HG02798 (cell line): ENCODE data around the gene CDC42SE2.
A peak's percentile ranks its signal among the peaks of the same experiment; 100 is the strongest.
"Not testable (repeated sequence)": the region's sequence is repeated elsewhere in the genome, so short reads cannot be mapped to it uniquely, and the experiment has no call there.

ENCODE experiments used
- ATAC-seq: cut with Tn5 transposase; IDR thresholded peaks from one replicate; pipeline ENCODE4 v1.9.1; 2021; ENCODE audit warnings: mild to moderate bottlenecking; ENCODE audit not compliant: unreplicated experiment, poor library complexity

CDC42SE2 gene

DNA sequence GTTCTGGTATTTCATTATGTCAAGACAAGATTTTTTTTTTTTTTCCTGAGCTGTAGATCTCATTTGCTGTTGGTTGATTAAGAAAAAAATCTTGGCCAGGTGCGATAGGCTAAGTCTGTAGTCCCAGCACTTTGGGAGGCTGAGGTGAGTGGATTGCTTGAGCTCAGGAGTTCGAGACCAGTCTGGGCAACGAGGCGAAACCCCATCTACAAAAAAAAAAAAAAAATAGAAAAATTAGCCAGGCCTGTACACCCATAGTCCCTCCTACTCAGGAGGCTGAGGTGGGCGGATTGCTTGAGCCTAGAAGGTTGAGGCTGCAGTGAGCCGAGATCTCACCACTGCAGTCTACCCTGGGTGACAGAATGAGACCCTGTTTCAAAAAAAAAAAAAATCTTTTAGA lies 12.2 kb downstream of the CDC42SE2 start:
- no peak for ATAC-seq

DNA sequence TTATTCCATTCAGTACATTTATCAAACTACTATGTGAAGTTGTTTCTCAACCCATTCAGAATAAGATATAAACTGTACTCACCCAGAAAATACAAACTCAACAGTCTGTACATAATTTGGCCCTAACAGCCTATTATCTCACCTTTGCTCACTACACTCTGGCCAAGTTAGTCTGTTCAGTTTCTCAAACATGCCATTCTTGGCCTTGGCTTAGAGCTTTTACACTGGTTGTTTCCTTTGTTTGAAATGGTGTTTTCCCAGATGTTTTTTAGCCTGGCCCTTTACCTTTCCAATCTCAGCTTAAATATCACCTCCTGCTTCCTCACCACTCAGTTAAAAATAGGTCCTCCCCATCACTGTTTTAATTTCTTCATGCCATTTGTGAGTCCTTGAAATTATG lies 13.6 kb downstream of the CDC42SE2 start:
- no peak for ATAC-seq

DNA sequence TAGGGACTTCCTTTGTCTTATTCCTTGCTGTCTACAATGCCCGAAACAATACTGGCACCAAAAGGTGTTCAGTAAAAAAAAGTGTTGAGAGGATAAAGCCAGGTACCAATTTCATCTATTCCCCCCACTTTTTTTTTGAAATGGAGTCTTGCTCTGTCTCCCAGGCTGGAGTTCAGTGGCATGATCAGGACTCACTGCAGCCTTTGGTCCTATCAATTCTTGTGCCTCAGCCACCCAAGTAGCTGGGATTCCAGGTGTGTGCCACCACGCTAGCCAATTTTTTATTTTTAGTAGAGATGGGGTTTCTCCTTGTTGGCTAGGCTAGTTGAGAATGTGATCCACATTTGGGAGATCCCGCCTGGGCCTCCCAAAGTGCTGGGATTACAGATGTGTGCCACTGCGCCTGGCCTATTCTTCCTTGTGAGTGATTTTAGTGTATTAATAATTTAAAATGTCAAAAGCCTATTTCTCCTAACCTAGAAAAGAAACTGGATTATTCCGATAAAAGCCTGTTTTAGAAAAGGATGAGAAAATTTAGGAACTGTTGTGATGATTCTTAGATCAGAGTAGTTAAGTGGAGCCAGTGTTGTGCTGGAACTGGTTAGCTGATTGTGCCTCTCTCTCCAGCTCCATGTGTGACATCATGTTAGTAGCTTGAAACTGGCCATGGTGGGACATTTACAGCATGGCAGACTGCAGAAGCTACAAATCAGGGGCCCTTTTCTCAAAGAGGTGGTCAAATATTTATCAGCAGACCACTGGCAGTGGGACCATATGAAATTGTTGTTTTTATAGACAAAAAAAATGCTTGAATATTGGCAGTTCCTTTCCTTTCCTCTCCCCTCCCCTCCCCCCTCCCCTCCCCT lies 14.3 kb downstream of the CDC42SE2 start:
- no peak for ATAC-seq

DNA sequence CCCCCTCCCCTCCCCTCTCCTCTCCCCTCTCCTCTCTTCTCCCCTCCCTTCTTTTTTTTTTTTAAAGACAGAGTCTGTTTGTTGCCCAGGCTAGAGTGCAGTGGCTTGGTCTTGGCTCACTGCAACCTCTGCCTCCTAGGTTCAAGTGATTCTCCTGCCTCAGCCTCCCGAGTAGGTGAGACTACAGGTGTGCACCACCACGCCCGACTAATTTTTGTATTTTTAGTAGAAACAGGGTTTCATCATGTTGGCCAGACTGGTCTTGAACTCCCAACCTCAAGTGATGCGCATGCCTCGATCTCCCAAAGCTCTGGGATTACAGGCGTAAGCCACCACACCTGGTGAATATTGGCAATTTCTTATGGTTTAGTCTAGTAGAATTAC lies 14.9 kb downstream of the CDC42SE2 start:
- ATAC-seq, result not testable (repeated sequence)

DNA sequence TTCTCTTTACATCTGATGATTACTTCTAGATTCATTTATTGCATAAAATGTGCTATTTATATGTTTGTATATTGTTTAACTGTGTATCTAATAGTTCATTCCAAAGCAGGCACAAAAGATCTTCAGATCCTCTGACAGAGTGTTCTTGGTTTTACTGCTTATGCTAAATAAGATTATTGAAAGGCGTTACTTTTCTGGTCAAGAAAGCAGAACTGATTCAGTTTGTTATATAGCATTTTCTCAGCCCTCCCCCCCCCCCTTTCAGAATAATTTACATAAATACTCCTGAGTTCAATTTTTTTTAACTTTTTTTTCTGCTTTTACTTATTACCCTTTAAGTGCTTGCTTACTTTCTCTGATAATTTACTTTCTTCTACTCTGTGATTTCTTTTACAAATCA lies 15.4 kb downstream of the CDC42SE2 start:
- no peak for ATAC-seq

DNA sequence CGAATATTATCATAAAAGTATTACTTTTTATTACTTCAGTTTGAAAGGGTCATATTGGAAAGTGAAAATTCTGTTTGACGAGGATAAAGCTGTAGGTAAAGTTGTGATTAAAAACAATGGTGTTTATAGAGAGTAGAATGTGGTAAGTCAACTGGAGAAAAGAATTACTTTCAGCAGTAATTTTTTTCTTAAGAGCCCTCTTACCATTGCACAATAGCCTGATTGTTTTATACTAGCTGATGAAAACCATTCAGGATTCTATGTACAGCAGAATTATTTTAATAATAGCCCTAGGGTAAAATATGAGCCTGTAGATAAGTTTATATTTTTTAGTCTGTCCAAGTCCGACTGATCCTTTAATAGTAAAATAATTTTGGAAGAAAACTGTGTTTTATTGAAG lies 16.6 kb downstream of the CDC42SE2 start:
- no peak for ATAC-seq

DNA sequence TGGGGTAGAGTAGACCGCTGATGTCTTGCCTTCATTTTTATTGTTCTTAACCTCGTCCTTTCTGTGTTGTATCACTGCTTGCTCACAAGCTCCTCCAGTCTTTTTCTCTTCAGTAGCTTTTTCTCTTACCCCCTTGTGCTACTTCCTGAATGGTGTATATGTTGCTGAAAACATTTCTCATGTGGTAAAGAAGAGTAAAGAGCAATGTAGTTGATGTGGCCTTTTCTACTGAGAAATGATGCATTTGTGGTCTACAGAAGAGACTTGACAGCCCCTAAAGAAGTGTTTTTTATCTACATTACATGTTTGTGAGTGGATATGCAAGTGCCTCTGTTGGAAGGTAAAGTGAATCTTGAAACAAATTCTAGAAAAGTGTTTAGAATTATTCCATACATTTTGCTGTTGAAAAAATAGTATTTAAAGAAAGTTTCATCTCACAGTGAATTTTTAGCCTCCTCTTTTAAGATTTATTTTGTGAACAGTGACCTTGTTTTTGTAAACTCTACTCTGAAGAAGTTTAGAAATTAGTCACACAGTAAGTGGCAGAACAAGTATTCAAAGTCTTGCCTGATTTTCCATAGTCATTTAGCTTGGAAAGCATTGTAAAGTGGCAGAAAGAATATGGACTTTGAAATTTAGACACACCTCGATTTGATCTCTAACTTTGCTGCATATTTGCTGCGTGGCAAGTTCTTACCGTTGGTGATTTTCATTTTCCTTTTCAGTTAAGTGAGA lies 17.4 kb downstream of the CDC42SE2 start:
- ATAC-seq, result peak; percentile 33

DNA sequence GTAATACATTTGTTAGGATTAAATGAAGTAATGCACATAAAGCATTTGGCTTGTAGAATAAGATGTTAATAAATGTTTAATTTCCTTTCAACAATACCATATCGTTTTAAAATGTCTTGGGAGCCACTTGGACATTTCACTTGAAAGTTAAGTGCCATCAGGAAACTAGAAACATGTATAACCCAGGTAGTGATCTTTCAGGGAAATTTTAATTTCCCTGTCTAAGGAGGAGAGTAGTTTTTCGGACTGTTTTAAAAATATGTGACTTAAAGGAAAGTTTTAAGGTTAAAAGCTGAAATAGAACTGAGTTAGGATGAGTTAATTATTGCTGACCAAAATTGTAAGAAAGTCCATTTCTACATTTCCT lies 18.0 kb downstream of the CDC42SE2 start:
- ATAC-seq, result no peak

DNA sequence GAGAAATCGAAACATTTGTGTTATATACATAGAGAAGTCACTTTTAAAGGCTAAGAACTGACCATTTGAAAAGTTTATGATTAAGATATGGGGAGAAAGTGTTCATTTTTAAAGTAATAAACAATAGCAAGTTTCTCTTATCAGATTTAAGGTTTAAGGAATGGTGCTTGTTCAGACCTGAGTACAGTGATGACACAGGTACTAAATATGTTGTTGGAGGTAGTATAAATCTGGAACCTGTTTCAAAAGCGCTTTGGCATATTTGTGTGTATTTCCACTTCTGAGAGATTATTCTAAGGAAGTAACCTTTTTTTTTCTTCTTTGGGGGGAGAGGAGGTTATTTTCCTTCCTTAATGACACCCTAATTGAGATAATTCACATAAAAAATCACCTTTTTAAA lies 18.4 kb downstream of the CDC42SE2 start:
- ATAC-seq, result no peak

DNA sequence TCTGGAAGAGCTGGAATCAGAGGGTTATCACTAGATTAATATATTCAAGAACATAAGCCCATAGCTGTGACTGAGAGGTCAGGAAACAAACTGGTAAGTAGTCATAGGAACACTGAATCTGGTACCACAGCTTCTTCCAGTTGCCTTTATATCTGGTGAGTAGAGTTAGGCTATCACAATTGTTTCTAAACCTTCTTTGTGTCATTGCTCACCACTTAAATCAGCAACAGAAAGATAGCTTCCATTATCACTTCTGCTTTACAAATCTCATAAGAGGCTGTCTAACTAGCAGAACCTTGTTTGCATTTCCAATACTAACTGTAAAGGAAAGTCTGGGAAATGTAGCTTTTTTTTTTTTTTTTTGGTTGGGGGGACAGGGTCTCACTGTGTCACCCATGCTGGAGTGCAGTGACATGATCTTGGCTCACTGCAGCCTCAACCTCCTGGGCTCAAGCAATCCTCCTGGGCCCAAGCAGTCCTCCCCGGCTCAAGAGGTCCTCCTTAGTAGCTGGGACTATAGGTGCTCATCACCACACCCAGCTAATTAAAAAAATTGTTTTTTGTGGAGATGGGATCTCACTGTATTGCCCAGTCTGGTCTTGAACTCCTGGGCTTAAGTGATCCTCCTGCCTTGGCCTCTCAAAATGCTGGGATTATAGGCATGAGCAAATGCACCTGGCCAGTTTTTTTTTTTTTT lies 22.0 kb downstream of the CDC42SE2 start:
- ATAC-seq, result peak; percentile 29

DNA sequence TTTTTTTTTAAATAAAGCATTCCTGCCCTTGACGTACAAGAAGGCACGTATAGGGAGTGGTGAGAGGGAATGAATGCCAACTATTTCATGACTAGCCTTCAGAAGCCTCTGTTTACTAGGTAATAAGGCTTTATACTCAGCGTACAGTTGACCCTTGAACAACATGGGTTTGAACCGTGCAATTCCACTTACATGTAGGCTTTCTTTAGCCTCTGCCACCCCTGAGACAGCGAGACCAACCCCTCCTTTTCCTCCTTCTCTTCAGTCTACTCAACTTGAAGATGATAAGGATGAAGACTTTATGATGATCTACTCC lies 22.5 kb downstream of the CDC42SE2 start:
- no peak for ATAC-seq

DNA sequence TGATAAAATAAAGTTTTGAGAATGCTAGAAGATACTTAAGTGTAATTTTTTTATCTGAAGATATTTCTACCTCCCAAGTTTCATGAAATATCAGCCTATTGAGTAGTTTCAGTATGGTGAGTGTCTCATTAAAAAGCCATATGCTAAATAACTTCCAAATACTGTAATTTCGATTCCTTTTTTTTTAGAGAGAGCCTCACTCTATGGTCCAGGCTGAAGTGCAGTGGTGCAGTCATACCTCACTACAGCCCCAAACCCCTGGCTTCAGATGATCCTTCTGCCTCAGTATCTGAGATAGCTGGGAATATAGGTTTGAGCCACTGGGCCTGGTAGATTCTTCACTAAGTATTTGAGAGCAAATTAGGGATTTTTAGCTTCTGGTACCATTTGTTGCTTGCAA lies 24.5 kb downstream of the CDC42SE2 start:
- no peak for ATAC-seq

DNA sequence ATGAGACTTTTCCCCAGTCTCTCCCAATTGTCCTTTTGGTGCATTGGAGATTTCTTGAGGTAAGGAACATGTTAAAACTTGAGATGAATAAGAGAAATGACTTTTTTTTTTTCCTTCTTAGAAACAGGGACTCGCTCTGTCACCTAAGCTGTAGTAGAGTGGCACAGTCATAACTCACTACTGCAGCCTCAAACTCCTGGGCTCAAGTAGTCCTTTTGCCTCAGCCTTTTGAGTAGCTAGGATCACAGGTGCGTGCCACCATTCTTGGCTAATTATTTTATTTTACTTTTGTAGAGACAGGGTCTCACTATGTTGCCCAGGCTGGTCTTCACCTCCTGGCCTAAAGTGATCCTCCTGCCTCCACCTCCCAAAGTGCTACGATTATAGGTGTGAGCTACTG lies 25.9 kb downstream of the CDC42SE2 start:
- peak; percentile 59 for ATAC-seq

DNA sequence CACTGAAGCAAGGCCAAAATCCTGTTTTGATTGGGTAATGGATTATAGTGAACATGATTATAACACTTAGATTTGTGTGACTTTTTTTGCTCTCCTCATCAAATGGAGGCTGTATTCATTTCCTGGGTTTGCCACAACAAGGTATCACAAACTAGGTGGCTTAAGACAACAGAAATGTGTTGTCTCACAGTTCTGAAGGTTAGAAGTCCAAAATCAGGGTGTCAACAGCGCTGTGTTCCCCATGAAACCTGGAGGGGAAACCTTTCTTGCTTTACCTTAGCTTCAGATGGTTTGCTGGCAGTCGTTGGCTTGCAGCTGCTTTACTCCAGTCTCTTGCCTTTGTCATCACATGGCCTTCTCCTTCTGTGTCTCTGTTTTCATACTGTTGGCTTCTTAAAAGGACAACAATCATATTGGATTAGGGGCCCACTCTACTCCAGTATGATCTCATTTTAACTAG lies 32.4 kb downstream of the CDC42SE2 start:
- no peak for ATAC-seq

DNA sequence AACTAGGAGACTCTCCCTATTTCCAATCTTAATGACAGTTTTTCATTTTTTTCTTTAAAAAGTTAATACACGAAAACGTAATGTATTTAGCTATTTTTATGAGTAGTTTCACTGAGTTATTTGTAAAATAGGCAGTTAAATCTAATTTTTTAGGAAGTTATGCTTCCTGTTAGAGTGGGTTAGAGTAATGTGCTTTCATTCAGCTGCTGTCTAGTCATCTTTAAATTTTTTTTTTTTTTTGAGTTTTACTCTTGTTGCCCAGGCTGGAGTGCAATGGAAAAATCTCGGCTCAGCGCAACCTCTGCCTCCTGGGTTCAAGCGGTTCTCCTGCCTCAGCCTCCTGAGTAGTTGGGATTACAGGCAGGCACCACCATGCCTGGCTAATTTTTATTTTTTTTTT lies 34.0 kb downstream of the CDC42SE2 start:
- ATAC-seq, result no peak

DNA sequence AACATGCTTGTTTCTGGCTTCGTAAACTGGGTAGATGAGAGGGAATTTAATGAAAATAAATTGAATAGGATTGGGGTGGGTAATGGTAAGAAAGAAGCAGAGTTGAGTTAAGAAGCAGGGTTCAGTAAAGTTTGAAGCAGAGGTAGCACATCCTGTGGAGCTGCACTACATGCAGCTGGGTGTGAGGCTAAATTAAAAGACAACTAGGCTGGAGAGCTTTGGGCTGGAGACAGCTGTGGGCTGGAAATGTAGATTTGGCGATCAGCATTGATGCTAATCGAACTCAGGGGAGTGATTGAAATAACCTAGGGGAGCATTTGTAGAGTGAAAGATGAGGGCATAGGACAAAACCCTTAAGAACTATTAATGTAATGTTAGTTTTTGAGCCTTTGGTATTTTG lies 35.6 kb downstream of the CDC42SE2 start:
- no peak for ATAC-seq

DNA sequence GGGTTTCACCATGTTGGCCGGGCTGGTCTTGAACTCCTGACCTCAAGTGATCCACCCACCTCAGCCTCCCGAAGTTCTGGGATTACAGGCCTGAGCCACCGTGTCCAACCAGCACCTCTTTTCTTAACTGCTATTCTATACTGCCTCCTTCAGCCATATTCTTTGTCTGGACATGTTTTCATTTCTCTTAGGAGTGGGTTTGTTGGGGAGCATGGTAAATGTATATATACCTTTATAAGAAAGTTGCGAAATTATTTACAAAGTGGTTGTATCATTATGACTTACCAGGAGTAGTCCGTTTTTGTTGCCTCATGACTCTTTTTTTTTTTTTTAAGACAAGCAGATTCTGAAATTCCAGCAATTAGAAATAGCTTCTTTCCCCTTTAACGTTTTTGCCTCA lies 38.7 kb downstream of the CDC42SE2 start:
- ATAC-seq, result no peak

DNA sequence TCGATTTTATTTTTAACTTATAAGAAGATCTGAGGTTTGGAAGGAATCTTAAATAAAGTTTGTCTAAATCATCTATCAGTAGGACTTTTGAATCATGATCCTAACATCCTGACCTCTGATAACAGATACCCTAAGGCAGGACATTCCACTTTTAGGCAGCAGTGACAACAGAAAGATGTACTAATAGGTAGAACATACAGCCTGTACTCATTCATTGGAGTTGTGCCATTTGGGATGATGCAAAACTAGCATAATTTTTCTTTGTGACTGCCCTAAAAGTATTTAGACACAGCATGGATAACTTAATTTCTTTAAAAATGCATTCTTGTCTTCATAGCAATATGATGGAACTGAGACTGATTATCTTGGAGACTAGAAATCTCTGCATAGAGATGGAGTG lies 39.7 kb downstream of the CDC42SE2 start:
- ATAC-seq, result no peak

DNA sequence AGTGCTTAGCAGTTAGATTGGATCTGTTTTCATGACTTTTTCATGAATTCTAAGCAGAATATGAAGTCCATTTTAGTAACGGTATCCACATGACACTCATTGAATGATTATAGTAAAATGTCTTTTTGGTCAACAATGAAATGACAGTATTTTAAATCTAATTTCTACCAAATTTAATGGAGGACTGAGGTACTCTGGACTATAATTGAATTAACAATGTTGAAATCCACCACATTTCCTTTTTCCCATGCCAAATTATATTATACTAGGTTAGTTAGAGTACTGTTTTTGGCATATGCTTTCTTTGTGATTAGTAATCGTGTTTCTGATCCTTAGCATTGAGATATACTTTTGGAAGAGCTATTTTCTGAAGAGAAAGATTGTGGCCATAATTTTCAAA lies 40.6 kb downstream of the CDC42SE2 start:
- ATAC-seq, result no peak

DNA sequence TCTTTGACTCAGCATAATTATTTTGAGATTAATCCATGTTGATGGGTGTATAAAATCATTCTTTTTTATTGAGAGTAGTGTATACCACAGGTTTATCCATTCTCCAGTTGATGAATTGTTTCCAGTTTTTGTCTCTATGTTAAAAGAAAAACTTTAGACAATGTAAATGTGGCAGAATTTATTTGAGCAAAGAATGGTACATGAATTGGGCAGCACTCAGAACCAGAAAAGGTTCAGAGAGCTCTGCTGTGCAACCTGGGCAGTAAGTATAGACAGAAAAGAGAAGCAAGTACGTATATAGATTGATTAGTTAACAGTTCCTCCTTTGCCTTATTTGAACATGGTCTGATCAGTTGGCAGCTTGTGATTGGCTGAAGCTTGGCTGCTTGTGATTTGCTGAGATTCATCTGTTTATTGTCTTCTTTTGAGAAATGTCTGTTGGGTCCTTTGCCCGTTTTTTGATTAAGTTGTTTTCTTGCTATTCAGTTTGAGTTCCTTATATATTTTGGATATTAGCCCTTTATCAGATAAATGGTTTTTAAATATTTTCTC lies 41.4 kb downstream of the CDC42SE2 start:
- ATAC-seq, result no peak

DNA sequence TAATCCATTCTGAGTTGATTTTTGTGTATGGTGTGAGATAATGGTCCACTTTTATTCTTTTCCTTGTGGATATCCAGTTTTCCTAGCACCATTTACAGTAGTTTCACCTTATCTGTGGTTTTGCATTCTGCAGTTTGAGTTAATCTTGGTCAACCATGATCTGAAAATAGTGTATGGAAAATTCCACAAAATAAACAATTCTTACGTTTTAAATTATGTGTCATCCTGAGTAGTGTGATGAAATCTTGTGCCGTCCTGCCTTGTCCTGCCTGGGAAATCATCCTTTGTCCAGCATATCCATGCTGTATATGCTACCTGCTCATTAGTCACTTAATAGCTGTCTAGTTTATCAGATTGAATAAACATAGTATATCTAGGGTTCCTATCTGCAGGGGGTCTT lies 42.1 kb downstream of the CDC42SE2 start:
- ATAC-seq, result no peak
